ENCODE data around the gene INTU.

DNA sequence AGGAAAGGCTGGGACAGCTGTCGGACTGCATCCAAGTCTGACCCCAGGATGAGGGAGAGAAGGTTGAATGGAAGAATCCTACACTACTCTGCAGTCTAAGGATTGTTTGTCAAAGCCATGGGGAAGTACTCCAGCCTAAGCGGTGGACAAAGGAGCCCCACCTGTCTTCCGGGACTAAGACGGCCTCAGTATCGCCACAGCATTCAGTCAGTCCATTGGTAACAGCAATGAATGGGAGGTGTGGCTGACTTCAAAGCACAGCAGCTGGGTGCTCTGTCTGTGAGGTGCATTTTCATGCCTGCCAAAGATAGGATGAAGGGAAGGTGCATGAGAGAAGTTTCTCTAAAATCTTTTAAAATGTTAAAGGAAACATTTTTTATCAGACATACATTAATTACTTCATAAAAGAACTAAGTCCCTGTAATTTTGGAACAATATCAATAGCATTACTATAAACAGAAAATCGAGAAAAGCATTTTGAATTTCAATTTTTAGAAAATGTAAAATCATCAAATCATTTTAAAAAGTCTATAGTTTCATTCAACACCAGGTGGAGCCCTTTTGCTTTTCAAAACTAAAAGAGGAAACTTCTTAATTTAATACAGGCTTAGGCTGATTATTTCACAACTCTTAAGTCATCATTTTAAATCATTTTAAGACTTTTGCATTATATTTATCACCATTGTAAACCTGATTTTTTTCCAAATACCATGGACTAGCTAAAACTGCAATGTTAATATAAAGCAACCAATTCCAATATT, 27.6 kb upstream of the INTU start:
- TF ChIP-seq, protein P1, sequence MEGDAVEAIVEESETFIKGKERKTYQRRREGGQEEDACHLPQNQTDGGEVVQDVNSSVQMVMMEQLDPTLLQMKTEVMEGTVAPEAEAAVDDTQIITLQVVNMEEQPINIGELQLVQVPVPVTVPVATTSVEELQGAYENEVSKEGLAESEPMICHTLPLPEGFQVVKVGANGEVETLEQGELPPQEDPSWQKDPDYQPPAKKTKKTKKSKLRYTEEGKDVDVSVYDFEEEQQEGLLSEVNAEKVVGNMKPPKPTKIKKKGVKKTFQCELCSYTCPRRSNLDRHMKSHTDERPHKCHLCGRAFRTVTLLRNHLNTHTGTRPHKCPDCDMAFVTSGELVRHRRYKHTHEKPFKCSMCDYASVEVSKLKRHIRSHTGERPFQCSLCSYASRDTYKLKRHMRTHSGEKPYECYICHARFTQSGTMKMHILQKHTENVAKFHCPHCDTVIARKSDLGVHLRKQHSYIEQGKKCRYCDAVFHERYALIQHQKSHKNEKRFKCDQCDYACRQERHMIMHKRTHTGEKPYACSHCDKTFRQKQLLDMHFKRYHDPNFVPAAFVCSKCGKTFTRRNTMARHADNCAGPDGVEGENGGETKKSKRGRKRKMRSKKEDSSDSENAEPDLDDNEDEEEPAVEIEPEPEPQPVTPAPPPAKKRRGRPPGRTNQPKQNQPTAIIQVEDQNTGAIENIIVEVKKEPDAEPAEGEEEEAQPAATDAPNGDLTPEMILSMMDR (IDR thresholded peaks at IDR 0.05; ENCODE audit: low read depth, low read length, missing input control) = peak; percentile 46
- TF ChIP-seq, protein P2, sequence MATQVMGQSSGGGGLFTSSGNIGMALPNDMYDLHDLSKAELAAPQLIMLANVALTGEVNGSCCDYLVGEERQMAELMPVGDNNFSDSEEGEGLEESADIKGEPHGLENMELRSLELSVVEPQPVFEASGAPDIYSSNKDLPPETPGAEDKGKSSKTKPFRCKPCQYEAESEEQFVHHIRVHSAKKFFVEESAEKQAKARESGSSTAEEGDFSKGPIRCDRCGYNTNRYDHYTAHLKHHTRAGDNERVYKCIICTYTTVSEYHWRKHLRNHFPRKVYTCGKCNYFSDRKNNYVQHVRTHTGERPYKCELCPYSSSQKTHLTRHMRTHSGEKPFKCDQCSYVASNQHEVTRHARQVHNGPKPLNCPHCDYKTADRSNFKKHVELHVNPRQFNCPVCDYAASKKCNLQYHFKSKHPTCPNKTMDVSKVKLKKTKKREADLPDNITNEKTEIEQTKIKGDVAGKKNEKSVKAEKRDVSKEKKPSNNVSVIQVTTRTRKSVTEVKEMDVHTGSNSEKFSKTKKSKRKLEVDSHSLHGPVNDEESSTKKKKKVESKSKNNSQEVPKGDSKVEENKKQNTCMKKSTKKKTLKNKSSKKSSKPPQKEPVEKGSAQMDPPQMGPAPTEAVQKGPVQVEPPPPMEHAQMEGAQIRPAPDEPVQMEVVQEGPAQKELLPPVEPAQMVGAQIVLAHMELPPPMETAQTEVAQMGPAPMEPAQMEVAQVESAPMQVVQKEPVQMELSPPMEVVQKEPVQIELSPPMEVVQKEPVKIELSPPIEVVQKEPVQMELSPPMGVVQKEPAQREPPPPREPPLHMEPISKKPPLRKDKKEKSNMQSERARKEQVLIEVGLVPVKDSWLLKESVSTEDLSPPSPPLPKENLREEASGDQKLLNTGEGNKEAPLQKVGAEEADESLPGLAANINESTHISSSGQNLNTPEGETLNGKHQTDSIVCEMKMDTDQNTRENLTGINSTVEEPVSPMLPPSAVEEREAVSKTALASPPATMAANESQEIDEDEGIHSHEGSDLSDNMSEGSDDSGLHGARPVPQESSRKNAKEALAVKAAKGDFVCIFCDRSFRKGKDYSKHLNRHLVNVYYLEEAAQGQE (IDR thresholded peaks at IDR 0.05) = no peak
- no peak for TF ChIP-seq HNF4G (IDR thresholded peaks at IDR 0.05)
- TF ChIP-seq, protein P3, sequence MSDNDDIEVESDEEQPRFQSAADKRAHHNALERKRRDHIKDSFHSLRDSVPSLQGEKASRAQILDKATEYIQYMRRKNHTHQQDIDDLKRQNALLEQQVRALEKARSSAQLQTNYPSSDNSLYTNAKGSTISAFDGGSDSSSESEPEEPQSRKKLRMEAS (IDR thresholded peaks at IDR 0.05) = no peak
- no peak for TF ChIP-seq YY1 (IDR thresholded peaks at IDR 0.05)
- TF ChIP-seq RAD21 (IDR thresholded peaks at IDR 0.05) = peak; percentile 73
- no peak for TF ChIP-seq GABPA (IDR thresholded peaks at IDR 0.05 in 1 of 2, conservative IDR thresholded peaks at IDR 0.05 in 1 of 2)
